HepG2 (cell line): ENCODE results near the gene CHRNB1. TPM values are rescaled to one million over a fixed set of nuclear protein-coding genes. Genes with fewer than 3 reads are reported as not detected.
A peak's percentile ranks its signal among the peaks of the same experiment; 100 is the strongest.

ENCODE experiments used
- ATF6 ChIP-seq: sonication (generic); formaldehyde crosslinking; conservative IDR thresholded peaks from 2 replicates; pipeline ENCODE4 v1.4.0; 2020; ENCODE audit warnings: missing genetic modification reagents
- BRCA1 ChIP-seq: sonication (generic); formaldehyde crosslinking; IDR thresholded peaks from 2 replicates; pipeline ENCODE4 v1.4.0; 2020; ENCODE audit warnings: missing genetic modification reagents
- CHD4 ChIP-seq: fragments of 200-600 bp; sonication (generic); IDR thresholded peaks from 2 replicates; pipeline ENCODE4 v1.7.0; 2017; ENCODE audit warnings: mild to moderate bottlenecking, low read length, borderline replicate concordance
- FIP1L1 ChIP-seq: fragments of 200-400 bp; formaldehyde crosslinking; IDR thresholded peaks from 2 replicates; pipeline ENCODE4 v1.6.1; 2018; ENCODE audit warnings: low read depth, mild to moderate bottlenecking, low read length, moderate library complexity, borderline replicate concordance; ENCODE audit not compliant: insufficient read depth
- GATAD1 ChIP-seq: IDR thresholded peaks from 2 replicates; pipeline ENCODE4 v1.6.1; 2016; ENCODE audit warnings: missing genetic modification reagents, missing compliant biosample characterization
- NFATC3 ChIP-seq: sonication (generic); formaldehyde crosslinking; IDR thresholded peaks from 2 replicates; pipeline ENCODE4 v1.5.1; 2020; ENCODE audit warnings: mild to moderate bottlenecking, missing genetic modification reagents
- PHF20 ChIP-seq: sonication (generic); formaldehyde crosslinking; IDR thresholded peaks from 2 replicates; pipeline ENCODE4 v1.5.0; 2020; ENCODE audit warnings: mild to moderate bottlenecking, missing genetic modification reagents
- SMYD3 ChIP-seq: sonication (generic); formaldehyde crosslinking; IDR thresholded peaks from 2 replicates; pipeline ENCODE4 v1.8.1; 2023; ENCODE audit warnings: mild to moderate bottlenecking, missing genetic modification reagents
- TSC22D2 ChIP-seq: sonication (generic); formaldehyde crosslinking; IDR thresholded peaks from 2 replicates; pipeline ENCODE4 v1.5.1; 2020; ENCODE audit warnings: missing genetic modification reagents, mild to moderate bottlenecking, borderline replicate concordance
- ZBTB25 ChIP-seq: IDR thresholded peaks from 2 replicates; pipeline ENCODE4 v1.6.1; 2018; ENCODE audit warnings: missing genetic modification reagents
- ZBTB40 ChIP-seq, 2 experiments: fragments of 450-650 bp in 1 of 2; sonication (generic) in 1 of 2; formaldehyde crosslinking in 1 of 2; IDR thresholded peaks; 2 replicates each; pipeline versions ENCODE4 v1.6.1 to v1.8.0; 2016 to 2022; ENCODE audit warnings: antibody characterized with exemption in 1 of 2, mild to moderate bottlenecking in 1 of 2, missing genetic modification reagents in 1 of 2
- ZKSCAN1 ChIP-seq: fragments of 150-350 bp; IDR thresholded peaks from 2 replicates; pipeline ENCODE4 v1.6.1; 2014; ENCODE audit warnings: low read length
- ZNF460 ChIP-seq: sonication (generic); formaldehyde crosslinking; IDR thresholded peaks from 2 replicates; pipeline ENCODE4 v1.5.1; 2020; ENCODE audit warnings: missing genetic modification reagents, mild to moderate bottlenecking, borderline replicate concordance
- ZNF530 ChIP-seq: sonication (generic); formaldehyde crosslinking; IDR thresholded peaks from 2 replicates; pipeline ENCODE4 v1.5.0; 2020; ENCODE audit warnings: low read depth, mild to moderate bottlenecking, missing genetic modification reagents
- ZNF556 ChIP-seq: sonication (generic); formaldehyde crosslinking; IDR thresholded peaks from 2 replicates; pipeline ENCODE4 v1.4.0; 2020; ENCODE audit warnings: mild to moderate bottlenecking, missing genetic modification reagents, borderline replicate concordance
- polyA plus RNA-seq, 8 experiments: library from polyadenylated mRNA; depleted of rRNA in 3 of 8; stranded (reverse) in 7 of 8; unstranded in 1 of 8; fragments of >200 nt; fragmentation: Illumina TruSeq in 4 of 8; extraction: Trizol in 4 of 8; gene quantifications; 2 replicates each; pipeline versions ENCODE4 v1.2.1 to v1.2.3, GENCODE V29; 2011 to 2016; ENCODE audit warnings: low read depth in 4 of 8, missing spikeins in 1 of 8, mixed read lengths in 1 of 8; ENCODE audit not compliant: insufficient read depth in 1 of 8
- total RNA-seq, 5 experiments: library from RNA; depleted of rRNA; stranded (reverse); fragments of >200 nt; fragmentation: Illumina TruSeq; extraction: Trizol; gene quantifications; 2 replicates each; pipeline ENCODE4 v1.2.3, GENCODE V29; 2016; ENCODE audit warnings: low read depth in 1 of 5

The CHRNB1 gene
- total and polyA plus RNA-seq, 2 of the 13 experiments (the other 11 are each of a cell fraction or from before 2014, with no cell fraction given) = 5.4 to 33.7 TPM

GRCh38 chr17:7483255-7484066 lies 38.6 kb downstream of the CHRNB1 start (continued):
- TF ChIP-seq ZBTB40 (IDR thresholded peaks at IDR 0.05) (no peak), ZBTB40 (CRISPR knock-in tag; IDR thresholded peaks at IDR 0.05) (peak; percentile 13; the same call in 1 of the 2 replicates), ZBTB25 (CRISPR knock-in tag) (no peak), ZKSCAN1 (no peak), BRCA1 (CRISPR knock-in tag) (no peak), ZNF556 (CRISPR knock-in tag) (0 out of 2 replicates have a peak, but pooled peaks have one; percentile 18), TSC22D2 (no peak), SMYD3 (CRISPR knock-in tag) (no peak), NFATC3 (CRISPR knock-in tag) (0 out of 2 replicates have a peak, but pooled peaks have one; percentile 20), CHD4 (no peak), GATAD1 (CRISPR knock-in tag) (no peak; the same call in 1 of the 2 replicates), ZNF530 (CRISPR knock-in tag) (no peak), ZNF460 (CRISPR knock-in tag) (no peak), FIP1L1 (no peak), ATF6 (CRISPR knock-in tag) (no peak), PHF20 (no peak)
